ENCODE results near the gene CCL13. TPM values are rescaled to one million over a fixed set of nuclear protein-coding genes. Genes with fewer than 3 reads are reported as not detected.

Gene CCL13
- total and polyA plus RNA-seq, 10 of the 15 experiments (the other 5 are each of a cell fraction or from before 2014, with no cell fraction given): not detected

DNA sequence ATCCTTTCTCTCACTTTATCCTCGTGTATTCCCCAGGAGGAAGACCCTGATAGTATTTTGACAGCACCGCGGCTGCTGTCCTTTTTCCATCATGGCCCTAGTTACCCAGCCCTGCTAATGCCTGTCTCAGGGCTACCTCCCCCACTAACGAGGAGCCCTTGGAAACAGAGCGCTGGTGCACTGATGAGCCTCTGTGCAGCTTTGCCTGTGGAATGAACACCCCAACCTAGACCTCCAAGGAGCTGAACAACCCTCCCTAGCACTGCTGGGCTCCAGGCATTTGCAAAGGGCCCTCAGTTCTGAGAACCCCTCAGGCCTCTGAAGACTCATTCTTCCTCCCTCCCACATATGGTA is 30.0 kb downstream of the CCL13 start:
- Histone ChIP-seq H3K9me3 (replicated peaks; ENCODE audit: control insufficient read depth, insufficient read depth, low read length) (no peaks in the 10 kb centered on the region), H3K4me3 (no peak overlapping the region), H3K36me3 (ENCODE audit: control insufficient read depth in 2 of 2, insufficient read depth in 2 of 2, low read length in 1 of 2) (no peaks in the 10 kb centered on the region), H3K79me2 (ENCODE audit: control insufficient read depth, insufficient read depth, low read length) (no peaks in the 10 kb centered on the region), H3K27me3 (replicated peaks in 1 of 2; ENCODE audit: control insufficient read depth in 2 of 2, insufficient read depth in 2 of 2, low read length in 1 of 2) (no peaks in the 10 kb centered on the region), H3K4me1 (ENCODE audit: control insufficient read depth, insufficient read depth, low read length) (peaks cover 16% of the 10 kb centered on the region), H3K27ac (ENCODE audit: control insufficient read depth, insufficient read depth) (no peak overlapping the region), H3K4me2 (ENCODE audit: control insufficient read depth, insufficient read depth) (no peak overlapping the region), H3K9ac (ENCODE audit: control insufficient read depth, insufficient read depth, low read length) (no peak overlapping the region), H4K20me1 (ENCODE audit: control insufficient read depth, insufficient read depth) (no peaks in the 10 kb centered on the region; the same call in 1 of the 2 replicates), H2AFZ (ENCODE audit: control insufficient read depth, low read depth, low read length) (no peak overlapping the region)
- no TSS peak for BruUV-seq (replicated peaks)
- WGBS (ENCODE audit: insufficient coverage, insufficient replicate concordance, low lambda C conversion rate, missing lambda C conversion rate): 52% methylated on average over 5 of the region's 5 CpGs
- ATAC-seq (no peak), FAIRE-seq (no peak), DNase-seq (ENCODE audit: low read depth, low spot score) (no peak)
- CTCF ChIA-PET: interaction anchor here (2.3 kb wide), 1 partner anchor 25 kb away, joined by 10 read pairs; no protein-coding TSS in a partner anchor
- RAD21 ChIA-PET (ENCODE audit: unreplicated experiment): interaction anchor here (1.9 kb wide), 1 partner anchor 24 kb away, joined by 6 read pairs; no protein-coding TSS in a partner anchor
- in situ Hi-C loops (cut with MboI) (no loop called here), intact Hi-C loops (cut with micrococcal nuclease; ENCODE audit: unreplicated experiment) (no loop called here)
- SMC1A ChIA-PET (ENCODE audit: uncharacterized antibody, unreplicated experiment): interaction anchor here (0.6 to 1.6 kb wide), 3 partner anchors 9 to 31 kb away, joined by 3 to 6 read pairs (median 6); no protein-coding TSS in a partner anchor
- no peak for TF ChIP-seq MTA3 (IDR thresholded peaks at IDR 0.05; ENCODE audit: borderline replicate concordance, low read length)
- TF ChIP-seq, protein P1, sequence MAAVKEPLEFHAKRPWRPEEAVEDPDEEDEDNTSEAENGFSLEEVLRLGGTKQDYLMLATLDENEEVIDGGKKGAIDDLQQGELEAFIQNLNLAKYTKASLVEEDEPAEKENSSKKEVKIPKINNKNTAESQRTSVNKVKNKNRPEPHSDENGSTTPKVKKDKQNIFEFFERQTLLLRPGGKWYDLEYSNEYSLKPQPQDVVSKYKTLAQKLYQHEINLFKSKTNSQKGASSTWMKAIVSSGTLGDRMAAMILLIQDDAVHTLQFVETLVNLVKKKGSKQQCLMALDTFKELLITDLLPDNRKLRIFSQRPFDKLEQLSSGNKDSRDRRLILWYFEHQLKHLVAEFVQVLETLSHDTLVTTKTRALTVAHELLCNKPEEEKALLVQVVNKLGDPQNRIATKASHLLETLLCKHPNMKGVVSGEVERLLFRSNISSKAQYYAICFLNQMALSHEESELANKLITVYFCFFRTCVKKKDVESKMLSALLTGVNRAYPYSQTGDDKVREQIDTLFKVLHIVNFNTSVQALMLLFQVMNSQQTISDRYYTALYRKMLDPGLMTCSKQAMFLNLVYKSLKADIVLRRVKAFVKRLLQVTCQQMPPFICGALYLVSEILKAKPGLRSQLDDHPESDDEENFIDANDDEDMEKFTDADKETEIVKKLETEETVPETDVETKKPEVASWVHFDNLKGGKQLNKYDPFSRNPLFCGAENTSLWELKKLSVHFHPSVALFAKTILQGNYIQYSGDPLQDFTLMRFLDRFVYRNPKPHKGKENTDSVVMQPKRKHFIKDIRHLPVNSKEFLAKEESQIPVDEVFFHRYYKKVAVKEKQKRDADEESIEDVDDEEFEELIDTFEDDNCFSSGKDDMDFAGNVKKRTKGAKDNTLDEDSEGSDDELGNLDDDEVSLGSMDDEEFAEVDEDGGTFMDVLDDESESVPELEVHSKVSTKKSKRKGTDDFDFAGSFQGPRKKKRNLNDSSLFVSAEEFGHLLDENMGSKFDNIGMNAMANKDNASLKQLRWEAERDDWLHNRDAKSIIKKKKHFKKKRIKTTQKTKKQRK (IDR thresholded peaks at IDR 0.05; ENCODE audit: low read depth, low read length): no peak
- TF ChIP-seq, protein P2, sequence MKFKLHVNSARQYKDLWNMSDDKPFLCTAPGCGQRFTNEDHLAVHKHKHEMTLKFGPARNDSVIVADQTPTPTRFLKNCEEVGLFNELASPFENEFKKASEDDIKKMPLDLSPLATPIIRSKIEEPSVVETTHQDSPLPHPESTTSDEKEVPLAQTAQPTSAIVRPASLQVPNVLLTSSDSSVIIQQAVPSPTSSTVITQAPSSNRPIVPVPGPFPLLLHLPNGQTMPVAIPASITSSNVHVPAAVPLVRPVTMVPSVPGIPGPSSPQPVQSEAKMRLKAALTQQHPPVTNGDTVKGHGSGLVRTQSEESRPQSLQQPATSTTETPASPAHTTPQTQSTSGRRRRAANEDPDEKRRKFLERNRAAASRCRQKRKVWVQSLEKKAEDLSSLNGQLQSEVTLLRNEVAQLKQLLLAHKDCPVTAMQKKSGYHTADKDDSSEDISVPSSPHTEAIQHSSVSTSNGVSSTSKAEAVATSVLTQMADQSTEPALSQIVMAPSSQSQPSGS (IDR thresholded peaks at IDR 0.05; ENCODE audit: low read length): no peak
- TF ChIP-seq SMC3 (IDR thresholded peaks at IDR 0.05; ENCODE audit: borderline replicate concordance, low read length): no peak
- TF ChIP-seq, protein P3, sequence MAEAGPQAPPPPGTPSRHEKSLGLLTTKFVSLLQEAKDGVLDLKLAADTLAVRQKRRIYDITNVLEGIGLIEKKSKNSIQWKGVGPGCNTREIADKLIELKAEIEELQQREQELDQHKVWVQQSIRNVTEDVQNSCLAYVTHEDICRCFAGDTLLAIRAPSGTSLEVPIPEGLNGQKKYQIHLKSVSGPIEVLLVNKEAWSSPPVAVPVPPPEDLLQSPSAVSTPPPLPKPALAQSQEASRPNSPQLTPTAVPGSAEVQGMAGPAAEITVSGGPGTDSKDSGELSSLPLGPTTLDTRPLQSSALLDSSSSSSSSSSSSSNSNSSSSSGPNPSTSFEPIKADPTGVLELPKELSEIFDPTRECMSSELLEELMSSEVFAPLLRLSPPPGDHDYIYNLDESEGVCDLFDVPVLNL (IDR thresholded peaks at IDR 0.05; ENCODE audit: low read depth, low read length): no peak
- TF ChIP-seq HDAC6 (IDR thresholded peaks at IDR 0.05; ENCODE audit: unreplicated experiment): no peak
- TF ChIP-seq MEF2B (IDR thresholded peaks at IDR 0.05; ENCODE audit: partially characterized antibody, poor library complexity, severe bottlenecking): no peak
- TF ChIP-seq FOXM1 (IDR thresholded peaks at IDR 0.05; ENCODE audit: low read depth, low read length): no peak
- TF ChIP-seq EP300 (IDR thresholded peaks at IDR 0.05; ENCODE audit: borderline replicate concordance in 1 of 2, control insufficient read depth in 1 of 2, low read depth in 2 of 2, low read length in 2 of 2): no peak
- TF ChIP-seq STAT1 (conservative IDR thresholded peaks at IDR 0.05): no peak
- POLR2A ChIA-PET: no interaction called here

Data from GM12878 (cell line).